ENCODE measurements around the gene LSM2.
A peak's percentile ranks its signal among the peaks of the same experiment; 100 is the strongest.

The LSM2 gene

GRCh38 chr6:31776485-31776988 is 30.2 kb downstream of the LSM2 start:
- no peak for TF ChIP-seq JUND (IDR thresholded peaks at IDR 0.05; ENCODE audit: low read depth)
- in situ Hi-C loops (cut with HindIII; ENCODE audit: low pct_unique_long_range_greater_than_20kb, low sequenced_read_pairs), result no loop called here
- DNase-seq (ENCODE audit: low read depth in 1 of 2, low spot score in 1 of 2), result no peak

- no peak for TF ChIP-seq JUND (IDR thresholded peaks at IDR 0.05; ENCODE audit: low read depth)
- in situ Hi-C loops (cut with HindIII; ENCODE audit: low pct_unique_long_range_greater_than_20kb, low sequenced_read_pairs), result no loop called here
- DNase-seq (ENCODE audit: low read depth in 1 of 2, low spot score in 1 of 2), result no peak
Measured at GRCh38 chr6:31775633-31776484, 30.9 kb downstream of the LSM2 start.

DNA sequence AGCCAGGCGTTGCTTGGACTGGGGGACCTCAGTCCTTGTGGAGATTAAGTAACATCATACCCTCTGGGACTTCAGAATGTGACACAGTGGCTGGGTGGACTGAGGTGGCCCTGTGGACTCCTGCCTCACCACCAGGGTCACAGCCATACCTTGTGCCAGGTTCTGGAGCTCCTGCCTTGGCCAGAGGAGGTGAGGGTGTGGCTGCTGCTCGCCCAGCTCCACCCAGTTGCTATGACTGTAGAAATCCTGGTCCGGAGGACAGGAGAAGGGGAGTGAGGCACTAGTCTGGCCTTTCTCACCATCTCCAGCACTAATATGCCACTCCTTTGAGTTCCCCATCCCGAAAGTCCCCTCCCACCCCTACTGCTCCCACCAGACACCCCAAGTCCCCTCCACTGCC is 31.6 kb downstream of the LSM2 start:
- peak; percentile 42 to 72 for DNase-seq (ENCODE audit: low read depth in 1 of 2, low spot score in 1 of 2)
- in situ Hi-C loops (cut with HindIII; ENCODE audit: low pct_unique_long_range_greater_than_20kb, low sequenced_read_pairs), result no loop called here
- no peak for TF ChIP-seq JUND (IDR thresholded peaks at IDR 0.05; ENCODE audit: low read depth)

- no peak for DNase-seq (ENCODE audit: low read depth in 1 of 2, low spot score in 1 of 2)
- TF ChIP-seq JUND (IDR thresholded peaks at IDR 0.05; ENCODE audit: low read depth), result no peak
- in situ Hi-C loops (cut with HindIII; ENCODE audit: low pct_unique_long_range_greater_than_20kb, low sequenced_read_pairs), result no loop called here
Measured at GRCh38 chr6:31771992-31772358, 34.8 kb downstream of the LSM2 start.

DNA sequence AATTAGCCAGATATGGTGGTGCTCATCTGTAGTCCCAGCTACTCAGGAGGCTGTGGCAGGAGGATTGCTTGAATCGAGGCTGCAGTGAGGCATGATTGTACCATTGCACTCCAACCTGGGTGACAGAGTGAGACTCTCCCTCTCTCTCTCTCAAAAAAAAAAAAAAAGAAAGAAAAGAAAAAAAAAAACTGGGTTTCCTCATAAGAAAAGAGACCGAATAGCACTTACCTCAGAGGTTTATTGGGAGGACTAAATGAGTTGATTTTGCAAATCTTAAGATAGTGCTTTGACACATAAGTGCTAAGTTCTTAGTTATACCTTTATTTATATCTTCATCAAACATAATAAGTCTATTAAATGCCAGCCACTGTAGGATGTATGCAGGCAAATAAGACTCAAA is 35.9 kb downstream of the LSM2 start:
- TF ChIP-seq JUND (IDR thresholded peaks at IDR 0.05; ENCODE audit: low read depth), result no peak
- in situ Hi-C loops (cut with HindIII; ENCODE audit: low pct_unique_long_range_greater_than_20kb, low sequenced_read_pairs), result no loop called here

GRCh38 chr6:31769684-31770371 is 36.9 kb downstream of the LSM2 start:
- in situ Hi-C loops (cut with HindIII; ENCODE audit: low pct_unique_long_range_greater_than_20kb, low sequenced_read_pairs), result no loop called here
- TF ChIP-seq JUND (IDR thresholded peaks at IDR 0.05; ENCODE audit: low read depth), result no peak
- DNase-seq (ENCODE audit: low read depth in 1 of 2, low spot score in 1 of 2), result peak; percentile 85 to 89

More for the DNA sequence above, 35.9 kb downstream of the LSM2 start:
- DNase-seq (ENCODE audit: low read depth in 1 of 2, low spot score in 1 of 2), result no peak

GRCh38 chr6:31768363-31769257 is 38.2 kb downstream of the LSM2 start:
- no peak for DNase-seq (ENCODE audit: low read depth in 1 of 2, low spot score in 1 of 2)
- in situ Hi-C loops (cut with HindIII; ENCODE audit: low pct_unique_long_range_greater_than_20kb, low sequenced_read_pairs), result no loop called here
- TF ChIP-seq JUND (IDR thresholded peaks at IDR 0.05; ENCODE audit: low read depth), result no peak

- no peak for TF ChIP-seq JUND (IDR thresholded peaks at IDR 0.05; ENCODE audit: low read depth)
- in situ Hi-C loops (cut with HindIII; ENCODE audit: low pct_unique_long_range_greater_than_20kb, low sequenced_read_pairs), result no loop called here
- peak; percentile 46 to 52 for DNase-seq (ENCODE audit: low read depth in 1 of 2, low spot score in 1 of 2)
Measured at GRCh38 chr6:31767096-31767645, 39.6 kb downstream of the LSM2 start.

GRCh38 chr6:31765910-31766794 is 40.6 kb downstream of the LSM2 start:
- in situ Hi-C loops (cut with HindIII; ENCODE audit: low pct_unique_long_range_greater_than_20kb, low sequenced_read_pairs), result no loop called here
- no peak for DNase-seq (ENCODE audit: low read depth in 1 of 2, low spot score in 1 of 2)
- TF ChIP-seq JUND (IDR thresholded peaks at IDR 0.05; ENCODE audit: low read depth), result no peak

DNA sequence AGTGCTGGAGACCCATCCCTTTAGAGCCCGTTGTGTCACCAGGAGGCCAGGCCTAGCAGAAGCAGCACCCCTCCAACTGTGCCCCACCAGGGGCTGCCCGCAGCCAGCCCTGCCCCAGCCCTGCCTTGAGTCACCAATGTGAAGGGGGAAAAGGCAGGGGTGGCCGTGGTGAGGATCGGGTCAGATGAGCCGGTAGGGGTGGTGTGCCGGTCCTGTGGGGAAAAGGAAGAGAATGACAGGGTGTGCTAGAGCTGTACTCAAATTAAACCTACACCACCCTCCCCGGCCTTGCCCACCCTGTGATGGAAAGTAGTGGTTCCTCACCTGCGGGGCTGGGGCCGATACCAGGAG is 41.2 kb downstream of the LSM2 start:
- in situ Hi-C loops (cut with HindIII; ENCODE audit: low pct_unique_long_range_greater_than_20kb, low sequenced_read_pairs), result no loop called here
- TF ChIP-seq JUND (IDR thresholded peaks at IDR 0.05; ENCODE audit: low read depth), result no peak
- no peak for DNase-seq (ENCODE audit: low read depth in 1 of 2, low spot score in 1 of 2)

GRCh38 chr6:31764198-31764597 is 42.6 kb downstream of the LSM2 start:
- DNase-seq (ENCODE audit: low read depth in 1 of 2, low spot score in 1 of 2), result no peak
- no peak for TF ChIP-seq JUND (IDR thresholded peaks at IDR 0.05; ENCODE audit: low read depth)
- in situ Hi-C loops (cut with HindIII; ENCODE audit: low pct_unique_long_range_greater_than_20kb, low sequenced_read_pairs), result no loop called here
